Neutrophil (primary cell): ENCODE results near the gene BHLHA9.

Experiments used
- H3K27ac ChIP-seq: fragments of 200-600 bp; sonication (generic); 2 replicates; pipeline ENCODE4 v1.5.1; 2016; ENCODE audit warnings: mild to moderate bottlenecking, moderate library complexity
- H3K27me3 ChIP-seq: fragments of 200-600 bp; sonication (generic); 2 replicates; pipeline ENCODE4 v1.6.0; 2016; ENCODE audit warnings: mild to moderate bottlenecking
- H3K36me3 ChIP-seq: fragments of 200-600 bp; sonication (generic); 2 replicates; pipeline ENCODE4 v1.5.1; 2017
- H3K4me1 ChIP-seq, 2 experiments: fragments of 200-600 bp in 1 of 2; sonication (generic) in 1 of 2; 1 replicate in 1 of 2; 2 replicates in 1 of 2; pipeline versions ENCODE4 v1.5.1 to v1.6.1; 2013 to 2016; ENCODE audit warnings: low read depth in 1 of 2, low read length in 1 of 2, mild to moderate bottlenecking in 1 of 2, moderate library complexity in 1 of 2; ENCODE audit not compliant: control insufficient read depth in 1 of 2, insufficient read depth in 1 of 2
- H3K4me3 ChIP-seq, 2 experiments: fragments of 200-600 bp in 1 of 2; sonication (generic) in 1 of 2; 1 replicate in 1 of 2; 2 replicates in 1 of 2; pipeline ENCODE4 v1.5.1; 2013 to 2016; ENCODE audit warnings: low read depth in 1 of 2, low read length in 1 of 2, mild to moderate bottlenecking in 1 of 2, moderate library complexity in 1 of 2
- H3K9me3 ChIP-seq: fragments of 200-600 bp; sonication (generic); 2 replicates; pipeline ENCODE4 v1.5.1; 2016
- TF ChIP-seq, protein P1 (sequence below): fragments of 200-600 bp; sonication (generic); IDR thresholded peaks from 2 replicates; pipeline ENCODE4 v1.5.1; 2016; ENCODE audit warnings: antibody characterized with exemption

Gene BHLHA9

DNA sequence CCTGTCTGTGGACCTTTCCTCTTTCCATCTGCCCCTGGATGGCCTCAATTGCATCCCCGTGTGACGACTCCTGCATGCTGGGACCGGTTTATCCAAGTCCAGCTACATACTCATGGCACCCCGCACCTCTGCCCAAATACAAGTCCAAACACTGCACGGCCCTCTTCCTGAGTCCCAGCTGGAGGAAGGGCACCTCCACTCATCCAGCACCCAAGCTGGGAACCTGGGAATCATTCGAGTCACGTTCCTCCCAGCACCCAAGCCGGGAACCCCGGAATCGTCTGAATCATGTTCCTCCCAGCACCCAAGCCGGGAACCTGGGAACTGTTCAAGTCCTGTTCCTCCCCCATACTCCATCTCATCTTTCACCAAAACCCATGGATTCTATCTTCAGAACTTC is 19.5 kb downstream of the BHLHA9 start:
- H3K4me3 ChIP-seq: no peak overlapping the region
- no peaks in the 10 kb centered on the region for H3K27me3 ChIP-seq
- TF ChIP-seq, protein P1, sequence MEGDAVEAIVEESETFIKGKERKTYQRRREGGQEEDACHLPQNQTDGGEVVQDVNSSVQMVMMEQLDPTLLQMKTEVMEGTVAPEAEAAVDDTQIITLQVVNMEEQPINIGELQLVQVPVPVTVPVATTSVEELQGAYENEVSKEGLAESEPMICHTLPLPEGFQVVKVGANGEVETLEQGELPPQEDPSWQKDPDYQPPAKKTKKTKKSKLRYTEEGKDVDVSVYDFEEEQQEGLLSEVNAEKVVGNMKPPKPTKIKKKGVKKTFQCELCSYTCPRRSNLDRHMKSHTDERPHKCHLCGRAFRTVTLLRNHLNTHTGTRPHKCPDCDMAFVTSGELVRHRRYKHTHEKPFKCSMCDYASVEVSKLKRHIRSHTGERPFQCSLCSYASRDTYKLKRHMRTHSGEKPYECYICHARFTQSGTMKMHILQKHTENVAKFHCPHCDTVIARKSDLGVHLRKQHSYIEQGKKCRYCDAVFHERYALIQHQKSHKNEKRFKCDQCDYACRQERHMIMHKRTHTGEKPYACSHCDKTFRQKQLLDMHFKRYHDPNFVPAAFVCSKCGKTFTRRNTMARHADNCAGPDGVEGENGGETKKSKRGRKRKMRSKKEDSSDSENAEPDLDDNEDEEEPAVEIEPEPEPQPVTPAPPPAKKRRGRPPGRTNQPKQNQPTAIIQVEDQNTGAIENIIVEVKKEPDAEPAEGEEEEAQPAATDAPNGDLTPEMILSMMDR: no peak
- H3K36me3 ChIP-seq: no peaks in the 10 kb centered on the region
- no peak overlapping the region for H3K27ac ChIP-seq
- no peaks in the 10 kb centered on the region for H3K9me3 ChIP-seq
- H3K4me1 ChIP-seq: no peaks in the 10 kb centered on the region

DNA sequence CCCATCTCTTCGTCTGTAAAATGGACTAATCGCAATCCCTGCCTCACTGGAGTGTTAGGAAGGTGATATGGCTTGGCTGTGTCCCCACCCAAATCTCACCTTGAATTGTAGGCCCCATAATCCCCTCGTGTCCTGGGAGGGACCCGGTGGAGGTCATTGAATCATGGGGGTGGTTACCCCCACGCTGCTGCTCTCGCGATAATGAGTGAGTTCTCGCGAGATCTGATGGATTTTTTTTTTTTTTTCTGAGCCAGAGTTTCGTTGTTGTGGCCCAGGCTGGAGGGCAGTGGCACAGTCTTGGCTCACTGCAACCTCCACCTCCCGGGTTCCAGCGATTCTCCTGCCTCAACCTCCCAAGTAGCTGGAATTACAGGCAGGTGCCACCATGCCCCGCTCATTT is 20.4 kb downstream of the BHLHA9 start:
- Histone ChIP-seq H3K9me3 (no peaks in the 10 kb centered on the region), H3K4me1 (no peaks in the 10 kb centered on the region), H3K36me3 (no peaks in the 10 kb centered on the region), H3K27ac (no peak overlapping the region), H3K4me3 (no peak overlapping the region), H3K27me3 (peaks cover 7% of the 10 kb centered on the region)
- TF ChIP-seq, protein P1: no peak

DNA sequence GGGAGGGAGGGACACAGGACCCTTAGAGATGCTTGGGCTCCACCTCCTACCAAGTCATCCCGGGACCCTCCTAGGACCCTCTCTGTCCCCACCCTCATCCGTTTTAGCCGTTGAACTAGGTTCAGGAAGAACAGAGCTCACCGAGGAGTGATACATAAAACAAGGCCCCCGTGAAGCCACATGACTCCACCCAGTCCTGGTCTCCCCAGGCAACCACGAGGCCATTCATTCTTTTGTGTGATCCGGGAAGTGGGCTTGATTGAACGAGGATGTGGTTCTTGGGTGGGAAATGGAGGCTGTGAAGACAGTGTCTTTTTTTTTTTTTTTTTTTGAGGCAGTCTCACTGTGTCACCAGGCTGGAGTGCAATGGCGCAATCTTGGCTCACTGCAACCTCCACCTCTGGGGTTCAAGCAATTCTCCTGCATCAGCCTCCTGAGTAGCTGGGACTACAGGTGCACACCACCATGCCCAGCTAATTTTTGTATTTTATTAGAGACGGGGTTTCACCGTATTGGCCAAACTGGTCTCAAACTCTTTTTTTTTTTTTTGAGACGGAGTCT is 24.0 kb downstream of the BHLHA9 start:
- TF ChIP-seq, protein P1: no peak
- Histone ChIP-seq H3K4me3 (no peak overlapping the region), H3K4me1 (no peaks in the 10 kb centered on the region), H3K27me3 (peaks cover 25% of the 10 kb centered on the region), H3K27ac (no peak overlapping the region), H3K36me3 (no peaks in the 10 kb centered on the region), H3K9me3 (no peaks in the 10 kb centered on the region)

- TF ChIP-seq, protein P1: no peak
- Histone ChIP-seq H3K4me1 (no peaks in the 10 kb centered on the region), H3K27ac (no peak overlapping the region), H3K9me3 (no peaks in the 10 kb centered on the region), H3K36me3 (no peaks in the 10 kb centered on the region), H3K4me3 (no peak overlapping the region), H3K27me3 (peaks cover 36% of the 10 kb centered on the region)
Observed at GRCh38 chr17:1298606-1299005, 28.4 kb downstream of the BHLHA9 start.

DNA sequence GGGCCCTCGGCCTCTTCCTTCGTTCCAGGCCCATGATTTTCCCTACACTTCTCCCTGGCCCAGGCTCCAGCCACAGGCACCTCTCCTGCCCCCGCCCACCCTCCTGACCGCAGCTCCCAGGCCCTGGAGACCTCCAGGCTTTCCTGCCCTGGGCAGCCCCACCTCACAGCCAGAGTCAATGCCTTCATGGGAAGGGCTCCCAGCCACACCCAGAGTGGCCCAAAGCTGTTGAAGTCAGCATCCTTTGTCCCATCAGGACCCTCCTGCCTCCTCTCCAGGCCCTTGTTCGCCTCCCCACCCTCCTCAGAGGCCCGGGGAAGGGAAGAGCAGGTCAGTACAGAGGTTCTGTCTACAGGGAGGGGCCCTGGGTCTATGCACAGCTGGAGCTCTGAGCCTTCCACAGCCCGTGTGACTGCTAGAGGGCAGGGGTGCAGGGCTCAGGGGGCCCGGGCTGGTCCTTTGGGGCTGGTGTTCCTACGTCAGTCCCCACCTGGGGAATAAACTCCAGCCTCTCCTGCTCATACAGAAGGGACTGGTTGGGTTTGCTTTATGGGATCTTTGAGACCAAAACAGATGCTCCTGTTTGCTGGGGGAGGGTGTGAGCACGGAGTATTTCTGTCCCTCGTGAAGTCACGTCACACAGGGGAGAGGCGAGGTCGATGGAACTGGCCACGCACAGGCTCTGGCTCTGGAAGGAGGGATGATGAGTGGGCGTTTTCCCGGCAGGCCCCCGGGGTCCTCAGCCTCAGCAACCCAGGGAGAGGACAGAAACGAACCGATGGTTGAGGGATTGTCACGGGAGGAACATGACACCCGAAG is 29.5 kb downstream of the BHLHA9 start:
- H3K27ac ChIP-seq: no peak overlapping the region
- peaks cover 36% of the 10 kb centered on the region for H3K27me3 ChIP-seq
- no peaks in the 10 kb centered on the region for H3K9me3 ChIP-seq
- TF ChIP-seq, protein P1: no peak
- H3K4me3 ChIP-seq: no peak overlapping the region
- H3K4me1 ChIP-seq: no peaks in the 10 kb centered on the region
- H3K36me3 ChIP-seq: no peaks in the 10 kb centered on the region
